ENCODE data around the gene FAM135A. TPM values are rescaled to one million over a fixed set of nuclear protein-coding genes. Genes with fewer than 3 reads are reported as not detected.
A peak's percentile ranks its signal among the peaks of the same experiment; 100 is the strongest.

The FAM135A gene
- total and polyA plus RNA-seq, 2 of the 13 experiments (the other 11 are each of a cell fraction or from before 2014, with no cell fraction given): 26.9 to 31.5 TPM

GRCh38 chr6:70398783-70399728, 14.3 kb upstream of the FAM135A start (continued):
- TF ChIP-seq REST (IDR thresholded peaks at IDR 0.05; ENCODE audit: borderline replicate concordance in 1 of 2, low read depth in 1 of 2, low read length in 2 of 2) (no peak), NR2F2 (IDR thresholded peaks at IDR 0.05; ENCODE audit: borderline replicate concordance, low read depth) (no peak), STAT6 (CRISPR knock-in tag; IDR thresholded peaks at IDR 0.05; ENCODE audit: borderline replicate concordance) (no peak), KAT8 (CRISPR knock-in tag; IDR thresholded peaks at IDR 0.05) (peak; percentile 69), SP1 (IDR thresholded peaks at IDR 0.05) (no peak), SP1 (CRISPR knock-in tag; IDR thresholded peaks at IDR 0.05) (no peak), ZNF335 (CRISPR knock-in tag; IDR thresholded peaks at IDR 0.05) (no peak), ZNF766 (CRISPR knock-in tag; IDR thresholded peaks at IDR 0.05; ENCODE audit: borderline replicate concordance) (no peak), ZNF670 (CRISPR knock-in tag; IDR thresholded peaks at IDR 0.05; ENCODE audit: borderline replicate concordance) (no peak), ZNF138 (CRISPR knock-in tag; IDR thresholded peaks at IDR 0.05; ENCODE audit: low read depth) (no peak), CAMTA2 (CRISPR knock-in tag; IDR thresholded peaks at IDR 0.05; ENCODE audit: borderline replicate concordance) (no peak), ZNF720 (CRISPR knock-in tag; IDR thresholded peaks at IDR 0.05) (no peak), GFI1 (CRISPR knock-in tag; IDR thresholded peaks at IDR 0.05; ENCODE audit: borderline replicate concordance) (no peak), GRHL1 (CRISPR knock-in tag; conservative IDR thresholded peaks at IDR 0.05) (no peak), FOXA1 (IDR thresholded peaks at IDR 0.05) (no peak), FOXA1 (CRISPR knock-in tag; IDR thresholded peaks at IDR 0.05) (peak; percentile 38; the same call in 1 of the 2 replicates), ZNF709 (CRISPR knock-in tag; IDR thresholded peaks at IDR 0.05) (no peak), ZBTB26 (CRISPR knock-in tag; IDR thresholded peaks at IDR 0.05; ENCODE audit: borderline replicate concordance) (no peak), NFIC (IDR thresholded peaks at IDR 0.05; ENCODE audit: low read length) (peak; percentile 48; the same call in 1 of the 2 replicates)
